Adrenal gland (tissue), 12 donors: ENCODE results near the gene KRTAP19-8. TPM values are rescaled to one million over a fixed set of nuclear protein-coding genes. Genes with fewer than 3 reads are reported as not detected.

Experiments used
- DNase-seq, 7 donors: peaks; one replicate each; pipeline ENCODE4 v3.0.0-alpha.2; 2019 to 2020
- H3K27ac ChIP-seq, 5 donors: fragments of 200-600 bp; sonication (generic) in 4 of 5; 1 replicate in 3 of 5; 2 replicates in 2 of 5; pipeline versions ENCODE4 v1.5.1 to v1.8.0; 2016 to 2020; ENCODE audit warnings: mild to moderate bottlenecking in 1 of 5
- H3K27me3 ChIP-seq: fragments of 200-600 bp; 2 replicates; pipeline ENCODE4 v1.8.0; 2021
- H3K36me3 ChIP-seq, 2 donors: fragments of 200-600 bp; replicated peaks in 1 of 2; 1 replicate in 1 of 2; 2 replicates in 1 of 2; pipeline versions ENCODE4 v1.5.1 to v1.8.0; 2018 to 2022
- H3K4me1 ChIP-seq, 2 donors: fragments of 200-600 bp; replicated peaks in 1 of 2; 1 replicate in 1 of 2; 2 replicates in 1 of 2; pipeline versions ENCODE4 v1.5.1 to v1.8.0; 2018 to 2021
- H3K4me3 ChIP-seq, 4 donors: fragments of 200-600 bp; sonication (generic) in 3 of 4; one replicate each; pipeline ENCODE4 v1.5.1; 2016 to 2018
- H3K9me3 ChIP-seq, 3 donors: fragments of 200-600 bp; sonication (generic) in 1 of 3; replicated peaks in 1 of 3; 1 replicate in 2 of 3; 2 replicates in 1 of 3; pipeline versions ENCODE4 v1.5.1 to v1.8.0; 2016 to 2021
- CTCF ChIP-seq, 6 experiments: fragments of 450-650 bp in 4 of 6; fragments of 200-600 bp in 2 of 6; sonication (generic) in 1 of 6; IDR thresholded peaks; 1 replicate in 5 of 6; 2 replicates in 1 of 6; pipeline versions ENCODE4 v1.5.1 to v1.8.0; 2016 to 2021; ENCODE audit warnings: antibody characterized with exemption in 6 of 6, mild to moderate bottlenecking in 2 of 6, moderate library complexity in 1 of 6
- POLR2A ChIP-seq, 2 donors: fragments of 450-650 bp; IDR thresholded peaks; one replicate each; pipeline ENCODE4 v1.6.1; 2017; ENCODE audit warnings: antibody characterized with exemption in 2 of 2, mild to moderate bottlenecking in 2 of 2, moderate library complexity in 1 of 2
- WGBS, 4 donors: extraction: QIAGEN DNeasy Blood & Tissue Kit in 2 of 4; methylation state at CpG; one replicate each; pipeline versions ENCODE4 v1.1.5 to v1.1.7; 2013 to 2017; 5-methylcytosine and 5-hydroxymethylcytosine counted together
- intact Hi-C, 2 donors: fragments of 100-400 bp; cut with DNase I; formaldehyde crosslinking; loops; one replicate each; pipeline versions ENCODE4 v1.14.1 to v1.15.0; 2022 to 2023
- polyA plus RNA-seq, 3 donors: library from polyadenylated mRNA; stranded (reverse); fragments of 200-250 nt in 2 of 3; fragments of 350-450 nt in 1 of 3; fragmentation: Illumina TruSeq in 1 of 3; extraction: RNeasy Lipid Tissue Mini Kit (QIAGEN cat#74804) in 1 of 3; gene quantifications; one replicate each; pipeline ENCODE4 v1.2.3, GENCODE V29; 2013 to 2014
- total RNA-seq, 9 donors: library from RNA; depleted of rRNA in 4 of 9; stranded (reverse); fragments of >200 nt in 4 of 9; fragments of 120-200 nt in 1 of 9; fragmentation: NEBNext Ultra II Directional in 1 of 9; extraction: Animal tissue kit (Norgen Biotek cat#: 25700) in 1 of 9; gene quantifications; one replicate each; pipeline versions ENCODE4 v1.1.0 to v1.2.4, GENCODE V29; 2013 to 2023
- donor health status: healthy with polysubstance abuse.
- donor health status: Bipolar disorder and iron deficiency.
- donor health status: DM: yes; HTN: yes; CAD: no.
- donor health status: DM: no; HTN: no; CAD: no.
- donor health status: DM: no; HTN: no; CAD: no.
- donor health status: DM: yes; HTN: yes; CAD: no.

KRTAP19-8 gene
- total and polyA plus RNA-seq, 12 donors = not detected

- Histone ChIP-seq H3K36me3 (no peaks in the 10 kb centered on the region), H3K27ac (no peak overlapping the region), H3K27me3 (no peaks in the 10 kb centered on the region), H3K4me3 (no peak overlapping the region), H3K4me1 (no peaks in the 10 kb centered on the region), H3K9me3 (no peaks in the 10 kb centered on the region)
- DNase-seq = no peak
- WGBS, 4 donors = 83 to 89% (median 86%) methylated on average over 4 of the region's 4 CpGs
- intact Hi-C loops = no loop called here
- TF ChIP-seq POLR2A (IDR thresholded peaks at IDR 0.05) (no peak), CTCF (IDR thresholded peaks at IDR 0.05) (no peak)
Measured at GRCh38 chr21:31078216-31078615, 39.9 kb upstream of the KRTAP19-8 start.

DNA sequence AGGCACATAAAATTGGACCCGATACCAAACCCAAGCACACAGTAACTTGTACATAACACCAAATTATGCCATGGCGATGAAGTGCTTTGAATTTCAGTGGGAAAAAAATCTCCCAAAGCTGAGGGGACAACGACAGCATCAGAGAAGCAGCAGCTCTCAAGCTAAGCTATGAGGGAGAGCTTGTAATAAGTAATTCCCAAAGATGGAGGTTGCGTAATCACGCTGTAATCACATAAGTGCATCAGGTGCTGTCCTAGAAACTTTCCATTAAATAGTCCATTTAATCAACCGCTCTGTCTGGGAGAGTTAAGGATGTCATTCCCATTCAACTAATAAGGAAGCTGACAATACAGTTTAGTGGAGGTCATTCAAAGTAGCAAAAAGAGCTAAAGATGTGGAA lies 37.6 kb upstream of the KRTAP19-8 start:
- Histone ChIP-seq H3K9me3 (no peaks in the 10 kb centered on the region), H3K27ac (no peak overlapping the region), H3K36me3 (no peaks in the 10 kb centered on the region), H3K4me1 (no peaks in the 10 kb centered on the region), H3K4me3 (no peak overlapping the region), H3K27me3 (no peaks in the 10 kb centered on the region)
- TF ChIP-seq POLR2A (IDR thresholded peaks at IDR 0.05) (no peak), CTCF (IDR thresholded peaks at IDR 0.05) (no peak)
- 85 to 90% (median 89%) methylated on average over 6 of the region's 6 CpGs for WGBS, 4 donors
- intact Hi-C loops = no loop called here
- DNase-seq = no peak

- intact Hi-C loops = no loop called here
- no peak for TF ChIP-seq CTCF (IDR thresholded peaks at IDR 0.05)
- TF ChIP-seq POLR2A (IDR thresholded peaks at IDR 0.05) = no peak
- Histone ChIP-seq H3K4me3 (no peak overlapping the region), H3K9me3 (no peaks in the 10 kb centered on the region), H3K36me3 (no peaks in the 10 kb centered on the region), H3K27me3 (no peaks in the 10 kb centered on the region), H3K4me1 (no peaks in the 10 kb centered on the region), H3K27ac (no peak overlapping the region)
- 25 to 38% (median 31%) methylated on average over 4 of the region's 4 CpGs for WGBS, 4 donors
- DNase-seq = no peak
Measured at GRCh38 chr21:31072533-31072932, 34.3 kb upstream of the KRTAP19-8 start.

- WGBS, 4 donors = 72 to 82% (median 80%) methylated on average over 3 of the region's 3 CpGs
- no peak for DNase-seq
- Histone ChIP-seq H3K27me3 (no peaks in the 10 kb centered on the region), H3K27ac (no peak overlapping the region), H3K9me3 (no peaks in the 10 kb centered on the region), H3K36me3 (no peaks in the 10 kb centered on the region), H3K4me3 (no peak overlapping the region), H3K4me1 (no peaks in the 10 kb centered on the region)
- intact Hi-C loops = no loop called here
- TF ChIP-seq CTCF (IDR thresholded peaks at IDR 0.05) = no peak
- no peak for TF ChIP-seq POLR2A (IDR thresholded peaks at IDR 0.05)
Measured at GRCh38 chr21:31064803-31065202, 26.5 kb upstream of the KRTAP19-8 start.
